ENCODE measurements around the gene KRTCAP3. TPM values are rescaled to one million over a fixed set of nuclear protein-coding genes. Genes with fewer than 3 reads are reported as not detected.

Gene KRTCAP3
- total RNA-seq, 2 experiments from 2014 or later, result 7.1 to 8.3 TPM

- CTCF ChIA-PET, result interaction anchor here (0.6 to 1.9 kb wide), 3 partner anchors 11 to 1685 kb away, joined by 3 to 4 read pairs (median 3); no protein-coding TSS in a partner anchor
Measured at GRCh38 chr2:27446057-27446456, 3.9 kb downstream of the KRTCAP3 start.

GRCh38 chr2:27448381-27448780 is 6.2 kb downstream of the KRTCAP3 start:
- Mint-ChIP-seq H3K27me3 (no peaks in the 10 kb centered on the region), H3K4me1 (peaks cover 10% of the 10 kb centered on the region), H3K36me3 (ENCODE audit: low read depth) (peaks cover under 1% of the 10 kb centered on the region), H3K27ac (peak overlapping the region; percentile 38), H3K9me3 (no peaks in the 10 kb centered on the region), H3K4me3 (no peak overlapping the region)
- DNase-seq, result no peak
- ChIA-PET CTCF (interaction anchor here (1.1 to 2.3 kb wide), 4 partner anchors 10 to 234 kb away, joined by 3 to 10 read pairs (median 4); no protein-coding TSS in a partner anchor), POLR2A (interaction anchor here (0.6 kb wide), 2 partner anchors 56 to 156 kb away, joined by 4 read pairs; no protein-coding TSS in a partner anchor)

More at GRCh38 chr2:27446057-27446456, 3.9 kb downstream of the KRTCAP3 start:
- Mint-ChIP-seq H3K9me3 (no peaks in the 10 kb centered on the region), H3K4me3 (no peak overlapping the region), H3K4me1 (peaks cover 17% of the 10 kb centered on the region), H3K36me3 (ENCODE audit: low read depth) (peaks cover 15% of the 10 kb centered on the region), H3K27me3 (no peaks in the 10 kb centered on the region), H3K27ac (peak overlapping the region; percentile 79)
- peak; percentile 62 for DNase-seq
- POLR2A ChIA-PET, result interaction anchor here (0.5 to 0.6 kb wide), 2 partner anchors 163 to 1567 kb away, joined by 4 to 5 read pairs; no protein-coding TSS in a partner anchor

- no peak for DNase-seq
- ChIA-PET POLR2A (no interaction called here), CTCF (no interaction called here)
- Mint-ChIP-seq H3K4me3 (no peak overlapping the region), H3K27ac (no peak overlapping the region), H3K27me3 (no peaks in the 10 kb centered on the region), H3K36me3 (ENCODE audit: low read depth) (no peaks in the 10 kb centered on the region), H3K9me3 (no peaks in the 10 kb centered on the region), H3K4me1 (peaks cover 6% of the 10 kb centered on the region)
Measured at GRCh38 chr2:27451095-27451494, 8.9 kb downstream of the KRTCAP3 start.

- no peaks in the 10 kb centered on the region for H3K9me3 Mint-ChIP-seq
- H3K4me1 Mint-ChIP-seq, result peaks cover 2% of the 10 kb centered on the region
- no peak overlapping the region for H3K4me3 Mint-ChIP-seq
- ChIA-PET CTCF (interaction anchor here (1.0 to 2.5 kb wide), 4 partner anchors 10 to 230 kb away, joined by 3 to 9 read pairs (median 4); no protein-coding TSS in a partner anchor), POLR2A (no interaction called here)
- H3K27ac Mint-ChIP-seq, result no peak overlapping the region
- H3K27me3 Mint-ChIP-seq, result no peaks in the 10 kb centered on the region
- H3K36me3 Mint-ChIP-seq (ENCODE audit: low read depth), result no peaks in the 10 kb centered on the region
- no peak for DNase-seq
Measured at GRCh38 chr2:27453968-27454367, 11.8 kb downstream of the KRTCAP3 start.

GRCh38 chr2:27461118-27461517 is 18.9 kb downstream of the KRTCAP3 start:
- Mint-ChIP-seq H3K4me1 (no peaks in the 10 kb centered on the region), H3K27ac (no peak overlapping the region), H3K9me3 (no peaks in the 10 kb centered on the region), H3K4me3 (no peak overlapping the region), H3K27me3 (no peaks in the 10 kb centered on the region), H3K36me3 (ENCODE audit: low read depth) (no peaks in the 10 kb centered on the region)
- no peak for DNase-seq
- POLR2A ChIA-PET, result no interaction called here
- CTCF ChIA-PET, result interaction anchor here (0.7 to 3.2 kb wide), 3 partner anchors 12 to 222 kb away, joined by 5 to 10 read pairs (median 7); no protein-coding TSS in a partner anchor

- no peaks in the 10 kb centered on the region for H3K4me1 Mint-ChIP-seq
- no peak overlapping the region for H3K4me3 Mint-ChIP-seq
- H3K27ac Mint-ChIP-seq, result no peak overlapping the region
- H3K9me3 Mint-ChIP-seq, result no peaks in the 10 kb centered on the region
- CTCF ChIA-PET, result interaction anchor here (0.7 to 1.9 kb wide), 2 partner anchors 11 to 55 kb away, joined by 3 to 9 read pairs; partner anchors contain the start of gene PPM1G
- no peaks in the 10 kb centered on the region for H3K27me3 Mint-ChIP-seq
- H3K36me3 Mint-ChIP-seq (ENCODE audit: low read depth), result no peaks in the 10 kb centered on the region
- no peak for DNase-seq
- POLR2A ChIA-PET, result no interaction called here
Measured at GRCh38 chr2:27464443-27464842, 22.3 kb downstream of the KRTCAP3 start.

- no peak overlapping the region for H3K27ac Mint-ChIP-seq
- no peaks in the 10 kb centered on the region for H3K9me3 Mint-ChIP-seq
- no peak for DNase-seq
- no peaks in the 10 kb centered on the region for H3K4me1 Mint-ChIP-seq
- POLR2A ChIA-PET, result no interaction called here
- H3K4me3 Mint-ChIP-seq, result no peak overlapping the region
- H3K36me3 Mint-ChIP-seq (ENCODE audit: low read depth), result peaks cover 7% of the 10 kb centered on the region
- CTCF ChIA-PET, result interaction anchor here (0.9 to 1.2 kb wide), 2 partner anchors 11 to 33 kb away, joined by 3 to 4 read pairs; no protein-coding TSS in a partner anchor
- H3K27me3 Mint-ChIP-seq, result no peaks in the 10 kb centered on the region
Measured at GRCh38 chr2:27471961-27472360, 29.8 kb downstream of the KRTCAP3 start.

GRCh38 chr2:27485496-27485895 is 43.3 kb downstream of the KRTCAP3 start:
- no peaks in the 10 kb centered on the region for H3K27me3 Mint-ChIP-seq
- CTCF ChIA-PET, result no interaction called here
- no peaks in the 10 kb centered on the region for H3K9me3 Mint-ChIP-seq
- POLR2A ChIA-PET, result no interaction called here
- no peaks in the 10 kb centered on the region for H3K36me3 Mint-ChIP-seq (ENCODE audit: low read depth)
- H3K4me3 Mint-ChIP-seq, result no peak overlapping the region
- no peak overlapping the region for H3K27ac Mint-ChIP-seq
- no peak for DNase-seq
- peaks cover 20% of the 10 kb centered on the region for H3K4me1 Mint-ChIP-seq

GRCh38 chr2:27489118-27489497 is 46.9 kb downstream of the KRTCAP3 start:
- CTCF ChIA-PET, result no interaction called here
- Mint-ChIP-seq H3K4me3 (peak overlapping the region; percentile 81), H3K27me3 (peaks cover 10% of the 10 kb centered on the region), H3K36me3 (ENCODE audit: low read depth) (no peaks in the 10 kb centered on the region), H3K27ac (peak overlapping the region; percentile 90), H3K9me3 (no peaks in the 10 kb centered on the region), H3K4me1 (peaks cover 27% of the 10 kb centered on the region)
- POLR2A ChIA-PET, result no interaction called here
- no peak for DNase-seq

GRCh38 chr2:27489498-27490397 is 47.6 kb downstream of the KRTCAP3 start, which contains the start of gene IFT172:
IFT172 (minus strand) TSS chr2:27489743; CDS start chr2:27489653, 90 bp downstream.
- CTCF ChIA-PET, result interaction anchor here (1.1 kb wide), 1 partner anchor 194 kb away, joined by 3 read pairs; no protein-coding TSS in a partner anchor
- peak; percentile 100 for DNase-seq
- no peaks in the 10 kb centered on the region for H3K36me3 Mint-ChIP-seq (ENCODE audit: low read depth)
- H3K27ac Mint-ChIP-seq, result peak within 1 kb of the TSS; percentile 90
- H3K4me3 Mint-ChIP-seq, result peak within 1 kb of the TSS; percentile 81
- peaks cover 14% of the 10 kb centered on the region for H3K27me3 Mint-ChIP-seq
- POLR2A ChIA-PET, result no interaction called here
- no peaks in the 10 kb centered on the region for H3K9me3 Mint-ChIP-seq
- peaks cover 27% of the 10 kb centered on the region for H3K4me1 Mint-ChIP-seq

- Mint-ChIP-seq H3K4me1 (peaks cover 35% of the 10 kb centered on the region), H3K4me3 (no peak overlapping the region), H3K27ac (no peak overlapping the region), H3K36me3 (ENCODE audit: low read depth) (no peaks in the 10 kb centered on the region), H3K27me3 (peaks cover 38% of the 10 kb centered on the region), H3K9me3 (no peaks in the 10 kb centered on the region)
- POLR2A ChIA-PET, result no interaction called here
- CTCF ChIA-PET, result no interaction called here
- no peak for DNase-seq
Measured at GRCh38 chr2:27492557-27492956, 50.4 kb downstream of the KRTCAP3 start.

- Mint-ChIP-seq H3K4me1 (peaks cover 30% of the 10 kb centered on the region), H3K36me3 (ENCODE audit: low read depth) (no peaks in the 10 kb centered on the region), H3K27ac (no peak overlapping the region), H3K4me3 (peak overlapping the region; percentile 19), H3K9me3 (no peaks in the 10 kb centered on the region), H3K27me3 (peaks cover 49% of the 10 kb centered on the region)
- no peak for DNase-seq
- ChIA-PET CTCF (interaction anchor here (1.5 to 1.7 kb wide), 2 partner anchors 32 to 72 kb away, joined by 3 read pairs; no protein-coding TSS in a partner anchor), POLR2A (no interaction called here)
Measured at GRCh38 chr2:27493948-27494283, 51.7 kb downstream of the KRTCAP3 start.

Measured in activated CD4-positive, alpha-beta T cell treated with anti-CD3 and anti-CD28 coated beads, Interleukin-2, amount 10 ng/mL, durations not matched to agents 7 days and 5 days (primary cell).